HEK293T (cell line): ENCODE measurements around the gene BHLHE41.

ENCODE experiments used
- CTCF ChIA-PET: fragments of 350-600 bp; formaldehyde crosslinking; extraction: SDS; loops from one replicate; lab custom pipeline; 2021; ENCODE audit warnings: antibody characterized with exemption, inconsistent platforms; lab: Yijun Ruan, JAX
- POLR2A ChIA-PET: fragments of 350-600 bp; formaldehyde crosslinking; extraction: SDS; loops from one replicate; lab custom pipeline; 2020; ENCODE audit warnings: antibody characterized with exemption, inconsistent platforms; lab: Yijun Ruan, JAX
- DNase-seq: peaks from one replicate; pipeline ENCODE4 v3.0.0; 2012; ENCODE audit warnings: mixed read lengths; ENCODE audit errors: extremely low spot score
- ARNT ChIP-seq: fragments of 450-650 bp; IDR thresholded peaks from 2 replicates; pipeline ENCODE4 v1.6.1; 2017; ENCODE audit warnings: mild to moderate bottlenecking
- BHLHE40 ChIP-seq: fragments of 450-650 bp; IDR thresholded peaks from 2 replicates; pipeline ENCODE4 v1.6.1; 2016; ENCODE audit warnings: mild to moderate bottlenecking, moderate library complexity, borderline replicate concordance
- CTBP1 ChIP-seq: fragments of 450-650 bp; IDR thresholded peaks from 2 replicates; pipeline ENCODE4 v1.6.1; 2016; ENCODE audit warnings: borderline replicate concordance
- ELF4 ChIP-seq: fragments of 450-650 bp; IDR thresholded peaks from 2 replicates; pipeline ENCODE4 v1.6.1; 2017; ENCODE audit warnings: antibody characterized with exemption
- FOXA1 ChIP-seq: fragments of 450-650 bp; IDR thresholded peaks from 2 replicates; pipeline ENCODE4 v1.6.1; 2016; ENCODE audit warnings: mild to moderate bottlenecking
- FOXK2 ChIP-seq: fragments of 450-650 bp; IDR thresholded peaks from 2 replicates; pipeline ENCODE4 v1.6.1; 2016; ENCODE audit warnings: mild to moderate bottlenecking
- FOXM1 ChIP-seq: fragments of 450-650 bp; IDR thresholded peaks from 2 replicates; pipeline ENCODE4 v1.6.1; 2017; ENCODE audit warnings: mild to moderate bottlenecking, borderline replicate concordance
- HDGF ChIP-seq: fragments of 450-650 bp; IDR thresholded peaks from 2 replicates; pipeline ENCODE4 v1.6.1; 2017; ENCODE audit warnings: antibody characterized with exemption, borderline replicate concordance
- L3MBTL2 ChIP-seq: fragments of 450-650 bp; conservative IDR thresholded peaks from 2 replicates; pipeline ENCODE4 v1.6.1; 2016; ENCODE audit warnings: mild to moderate bottlenecking
- LEF1 ChIP-seq: fragments of 450-650 bp; IDR thresholded peaks from 2 replicates; pipeline ENCODE4 v1.6.1; 2017; ENCODE audit warnings: mild to moderate bottlenecking, borderline replicate concordance
- NFRKB ChIP-seq: fragments of 450-650 bp; IDR thresholded peaks from 2 replicates; pipeline ENCODE4 v1.6.1; 2016; ENCODE audit warnings: mild to moderate bottlenecking, moderate library complexity
- SP1 ChIP-seq: fragments of 450-650 bp; IDR thresholded peaks from 2 replicates; pipeline ENCODE4 v1.6.1; 2017
- SUZ12 ChIP-seq: fragments of 450-650 bp; IDR thresholded peaks from 2 replicates; pipeline ENCODE4 v1.6.1; 2016; ENCODE audit warnings: mild to moderate bottlenecking
- TARDBP ChIP-seq: fragments of 450-650 bp; IDR thresholded peaks from 2 replicates; pipeline ENCODE4 v1.6.1; 2016
- ZNF384 ChIP-seq: fragments of 450-650 bp; IDR thresholded peaks from 2 replicates; pipeline ENCODE4 v1.6.1; 2016
- TF ChIP-seq, protein P1 (sequence below): fragments of 450-650 bp; IDR thresholded peaks from 2 replicates; pipeline ENCODE4 v1.6.1; 2016

Gene BHLHE41

DNA sequence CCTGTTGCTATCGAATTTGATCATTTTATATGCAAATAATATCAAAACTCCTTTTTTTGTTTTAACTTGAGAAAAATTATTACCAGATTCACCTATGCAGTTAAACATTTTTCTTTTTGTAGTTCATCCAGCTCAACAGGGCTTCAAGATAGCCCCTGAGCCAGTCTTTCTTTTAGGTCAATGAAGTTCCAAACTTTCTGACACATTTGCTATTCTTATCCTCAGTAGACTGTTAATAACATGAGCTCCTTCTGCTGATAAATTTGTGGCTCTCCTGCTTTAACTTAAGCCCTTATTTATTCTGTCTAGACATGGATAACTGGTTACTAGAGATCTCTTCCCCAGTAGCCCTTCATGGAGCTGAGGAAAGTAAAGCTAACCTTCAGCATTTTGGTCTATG, 37.3 kb upstream of the BHLHE41 start:
- ChIA-PET CTCF (interaction anchor here (0.6 to 1.0 kb wide), 2 partner anchors 8 to 54 kb away, joined by 3 read pairs; no protein-coding TSS in a partner anchor), POLR2A (no interaction called here)
- TF ChIP-seq FOXA1: no peak
- TF ChIP-seq BHLHE40: no peak
- TF ChIP-seq, protein P1, sequence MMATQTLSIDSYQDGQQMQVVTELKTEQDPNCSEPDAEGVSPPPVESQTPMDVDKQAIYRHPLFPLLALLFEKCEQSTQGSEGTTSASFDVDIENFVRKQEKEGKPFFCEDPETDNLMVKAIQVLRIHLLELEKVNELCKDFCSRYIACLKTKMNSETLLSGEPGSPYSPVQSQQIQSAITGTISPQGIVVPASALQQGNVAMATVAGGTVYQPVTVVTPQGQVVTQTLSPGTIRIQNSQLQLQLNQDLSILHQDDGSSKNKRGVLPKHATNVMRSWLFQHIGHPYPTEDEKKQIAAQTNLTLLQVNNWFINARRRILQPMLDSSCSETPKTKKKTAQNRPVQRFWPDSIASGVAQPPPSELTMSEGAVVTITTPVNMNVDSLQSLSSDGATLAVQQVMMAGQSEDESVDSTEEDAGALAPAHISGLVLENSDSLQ: no peak
- TF ChIP-seq SP1: no peak
- no peak for TF ChIP-seq FOXM1
- no peak for TF ChIP-seq SUZ12
- no peak for TF ChIP-seq TARDBP
- no peak for TF ChIP-seq ELF4
- no peak for TF ChIP-seq FOXK2
- TF ChIP-seq NFRKB: no peak
- TF ChIP-seq CTBP1: no peak
- TF ChIP-seq ARNT: no peak

DNA sequence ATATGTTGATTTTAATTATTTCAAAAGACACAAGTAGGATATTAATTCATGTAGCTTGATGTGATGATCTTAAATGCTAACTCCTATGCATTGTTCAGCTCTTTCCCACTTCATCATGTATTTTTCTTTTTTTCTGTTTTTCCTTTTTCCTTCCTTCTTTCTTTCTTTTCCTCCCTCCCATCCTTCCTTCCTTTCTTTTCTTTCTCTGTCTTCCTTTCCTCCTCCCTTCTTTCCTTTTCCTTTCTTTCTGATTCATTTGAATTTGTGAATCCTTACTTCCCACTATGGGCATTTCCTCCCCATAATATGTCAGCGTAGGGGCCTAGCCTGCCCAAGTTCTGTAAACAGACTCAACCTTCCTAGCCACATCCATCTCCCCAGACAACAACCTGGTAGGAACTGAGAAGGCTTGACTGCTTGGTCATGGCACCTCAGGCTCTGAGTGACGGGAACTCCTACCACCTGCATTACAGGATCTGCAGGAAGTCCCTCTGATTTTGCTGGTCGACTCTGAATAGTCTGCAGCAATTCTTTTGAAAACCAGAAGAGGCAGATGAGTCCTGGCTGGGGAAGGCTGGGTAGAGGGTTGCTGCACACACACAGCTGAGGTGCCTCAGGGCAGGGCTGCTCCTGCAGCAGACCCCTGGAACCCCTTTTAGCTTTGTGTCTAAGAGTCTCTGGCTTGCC, 33.4 kb upstream of the BHLHE41 start:
- DNase-seq: peak; percentile 19
- TF ChIP-seq, protein P1: peak; percentile 34
- no peak for TF ChIP-seq FOXM1
- ChIA-PET POLR2A (no interaction called here), CTCF (interaction anchor here (0.7 kb wide), 1 partner anchor 305 kb away, joined by 3 read pairs; no protein-coding TSS in a partner anchor)

More for the DNA sequence above, 37.3 kb upstream of the BHLHE41 start:
- no peak for DNase-seq

DNA sequence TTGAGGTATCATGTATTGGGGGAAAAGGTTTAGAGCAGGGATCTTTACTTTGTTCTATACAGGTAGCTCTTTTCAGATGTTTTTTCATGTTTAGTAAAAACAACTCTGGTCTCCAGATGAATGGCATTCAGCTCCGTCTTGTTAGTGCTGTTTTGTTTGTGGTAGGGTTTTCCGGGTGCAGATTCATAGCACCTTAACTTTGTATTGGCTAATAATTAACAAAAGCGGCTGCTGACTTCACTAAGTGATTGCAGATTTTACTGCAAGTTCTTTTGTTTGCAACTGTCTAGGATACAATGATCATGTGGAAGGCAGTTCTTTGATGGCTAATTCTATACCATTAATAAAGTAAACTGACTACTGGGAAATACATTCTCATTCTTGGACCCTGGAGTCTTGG, 32.2 kb upstream of the BHLHE41 start:
- ChIA-PET POLR2A (interaction anchor here (0.9 kb wide), 1 partner anchor 31 kb away, joined by 3 read pairs; no protein-coding TSS in a partner anchor), CTCF (interaction anchor here (0.5 to 1.3 kb wide), 2 partner anchors 10 to 24 kb away, joined by 3 read pairs; no protein-coding TSS in a partner anchor)
- no peak for DNase-seq
- no peak for TF ChIP-seq SP1
- no peak for TF ChIP-seq LEF1
- no peak for TF ChIP-seq SUZ12

DNA sequence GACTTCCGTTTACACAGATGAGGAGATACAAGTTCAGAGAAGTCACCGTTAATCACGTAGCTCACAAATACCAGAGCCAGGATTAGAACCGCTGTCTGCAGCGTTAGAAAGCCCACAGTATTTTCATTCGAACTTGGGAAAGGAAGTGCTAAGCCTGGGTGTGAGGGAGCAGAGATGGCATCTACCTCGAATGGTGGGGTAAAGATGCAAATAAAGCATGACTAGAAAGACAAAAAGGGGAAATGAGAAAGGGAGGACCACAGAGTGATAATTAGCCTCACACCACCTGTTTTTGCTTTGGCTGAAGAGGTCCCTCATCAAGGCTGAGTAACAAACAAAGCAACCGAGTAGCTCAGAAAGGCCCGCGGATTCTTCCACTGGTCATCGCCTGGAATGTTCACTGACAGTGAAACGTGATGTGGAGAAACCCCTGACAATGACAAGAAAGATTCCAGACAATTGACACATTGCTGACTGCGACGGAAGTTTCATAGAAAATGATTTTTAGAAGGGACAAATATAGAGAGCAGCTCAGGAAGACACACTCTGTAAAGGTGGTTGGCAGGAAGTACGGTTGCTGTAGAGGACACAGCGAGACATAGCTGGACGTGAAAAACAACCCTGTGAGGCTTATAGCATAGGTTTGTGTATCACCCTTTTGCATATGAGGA, 31.5 kb upstream of the BHLHE41 start:
- no peak for DNase-seq
- TF ChIP-seq CTBP1 (no peak), FOXM1 (no peak), TARDBP (no peak), FOXK2 (no peak), LEF1 (no peak), NFRKB (no peak), ARNT (no peak), FOXA1 (no peak), ELF4 (no peak), ZNF384 (no peak), SP1 (no peak), BHLHE40 (no peak), HDGF (no peak), SUZ12 (no peak), L3MBTL2 (no peak)
- TF ChIP-seq, protein P1: no peak
- ChIA-PET CTCF (interaction anchor here (0.5 to 1.3 kb wide), 3 partner anchors 10 to 141 kb away, joined by 3 read pairs; no protein-coding TSS in a partner anchor), POLR2A (interaction anchor here (0.9 kb wide), 1 partner anchor 31 kb away, joined by 3 read pairs; no protein-coding TSS in a partner anchor)

DNA sequence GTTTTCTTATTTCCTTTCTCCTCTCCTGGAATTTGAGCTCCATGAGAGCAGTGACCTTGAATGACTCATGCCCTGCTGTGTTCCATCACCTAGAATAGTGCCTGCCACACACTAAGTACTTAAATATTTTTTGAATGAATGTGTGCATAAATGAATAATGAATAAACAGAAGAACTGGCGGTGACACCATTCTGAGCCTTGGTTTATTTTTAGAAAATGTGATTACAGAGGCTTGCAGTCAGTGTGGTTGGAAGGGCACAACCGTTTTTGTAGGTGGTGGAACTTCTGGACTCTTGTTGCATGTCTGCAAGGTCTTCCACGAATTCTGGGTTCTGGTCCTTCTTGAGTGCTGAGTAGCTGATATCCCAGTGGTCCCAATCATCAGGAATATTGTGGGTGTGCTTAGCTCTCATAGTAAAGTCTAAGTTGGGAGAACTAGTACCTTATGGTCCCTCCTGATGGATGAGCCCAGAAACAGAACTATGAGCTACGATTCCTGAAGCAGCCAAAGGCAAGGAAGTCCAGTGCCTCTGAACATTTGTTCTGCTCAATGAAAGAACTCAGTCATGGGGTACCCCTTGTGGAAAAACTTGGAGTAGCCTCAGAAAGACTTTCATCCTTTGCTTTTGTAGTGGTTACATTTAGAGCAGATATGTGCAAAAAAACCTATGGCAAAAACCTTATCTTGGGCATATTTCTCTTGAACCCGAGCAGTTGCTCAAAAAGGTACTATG, 28.8 kb upstream of the BHLHE41 start:
- ChIA-PET POLR2A (interaction anchor here (1.0 kb wide), 2 partner anchors 26 kb away, joined by 3 read pairs; no protein-coding TSS in a partner anchor), CTCF (interaction anchor here (0.8 to 1.0 kb wide), 2 partner anchors 9 to 11 kb away, joined by 3 to 4 read pairs; no protein-coding TSS in a partner anchor)
- no peak for DNase-seq
- TF ChIP-seq ARNT: no peak
- TF ChIP-seq ELF4: no peak
- no peak for TF ChIP-seq CTBP1
- no peak for TF ChIP-seq TARDBP
- TF ChIP-seq FOXA1: no peak
- TF ChIP-seq LEF1: no peak
- TF ChIP-seq SUZ12: no peak
- TF ChIP-seq SP1: no peak
- TF ChIP-seq, protein P1: no peak
- no peak for TF ChIP-seq NFRKB
- TF ChIP-seq FOXK2: no peak
